ENCODE results near the gene BMP2.

- TF ChIP-seq, protein P1, sequence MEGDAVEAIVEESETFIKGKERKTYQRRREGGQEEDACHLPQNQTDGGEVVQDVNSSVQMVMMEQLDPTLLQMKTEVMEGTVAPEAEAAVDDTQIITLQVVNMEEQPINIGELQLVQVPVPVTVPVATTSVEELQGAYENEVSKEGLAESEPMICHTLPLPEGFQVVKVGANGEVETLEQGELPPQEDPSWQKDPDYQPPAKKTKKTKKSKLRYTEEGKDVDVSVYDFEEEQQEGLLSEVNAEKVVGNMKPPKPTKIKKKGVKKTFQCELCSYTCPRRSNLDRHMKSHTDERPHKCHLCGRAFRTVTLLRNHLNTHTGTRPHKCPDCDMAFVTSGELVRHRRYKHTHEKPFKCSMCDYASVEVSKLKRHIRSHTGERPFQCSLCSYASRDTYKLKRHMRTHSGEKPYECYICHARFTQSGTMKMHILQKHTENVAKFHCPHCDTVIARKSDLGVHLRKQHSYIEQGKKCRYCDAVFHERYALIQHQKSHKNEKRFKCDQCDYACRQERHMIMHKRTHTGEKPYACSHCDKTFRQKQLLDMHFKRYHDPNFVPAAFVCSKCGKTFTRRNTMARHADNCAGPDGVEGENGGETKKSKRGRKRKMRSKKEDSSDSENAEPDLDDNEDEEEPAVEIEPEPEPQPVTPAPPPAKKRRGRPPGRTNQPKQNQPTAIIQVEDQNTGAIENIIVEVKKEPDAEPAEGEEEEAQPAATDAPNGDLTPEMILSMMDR (IDR thresholded peaks at IDR 0.05 in 4 of 5, conservative IDR thresholded peaks at IDR 0.05 in 1 of 5) = no peak
- TF ChIP-seq POLR2A (IDR thresholded peaks at IDR 0.05) = no peak
Observed at GRCh38 chr20:6812530-6812929, 45.0 kb downstream of the BMP2 start.

Measured in gastrocnemius medialis (tissue), 4 donors.